ENCODE measurements around the gene ANK3.

Gene ANK3

DNA sequence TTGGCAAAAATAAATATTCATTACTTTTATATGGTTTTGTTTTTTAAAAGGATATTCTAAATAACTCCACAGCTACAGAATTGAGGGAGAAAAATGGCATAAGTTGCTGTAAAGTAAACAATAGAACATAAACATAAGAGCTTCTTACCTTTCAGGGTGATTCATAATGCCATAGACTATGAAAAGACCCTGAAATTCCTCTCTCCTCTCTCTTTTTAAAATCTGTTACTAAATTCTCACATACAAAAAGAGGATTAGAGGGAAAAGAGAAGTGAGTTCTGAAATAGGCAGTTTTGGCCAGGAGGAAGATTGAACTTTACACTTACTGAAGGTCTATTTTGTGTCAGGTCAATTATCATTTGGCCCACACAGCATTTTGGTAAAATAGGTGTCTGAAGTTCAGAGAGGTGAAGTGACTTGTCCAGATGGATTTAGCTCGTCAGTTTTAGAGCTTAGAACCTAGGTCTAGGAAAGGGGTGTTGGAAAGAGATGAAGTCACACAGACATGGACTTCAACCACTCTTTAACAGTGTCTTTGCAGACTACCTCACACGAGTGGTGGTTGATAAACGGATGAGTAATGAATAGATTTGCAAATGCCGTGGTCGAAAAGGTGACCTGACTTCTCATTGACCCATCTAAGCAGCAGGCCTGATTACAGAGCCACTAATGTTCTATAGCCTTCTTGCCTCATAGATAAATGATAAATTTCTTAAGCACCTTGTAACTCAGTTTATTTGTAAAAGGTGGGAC lies 292.7 kb downstream of the ANK3 start:
- H3K27me3 Mint-ChIP-seq (ENCODE audit: low read depth): peaks cover 5% of the 10 kb centered on the region
- TF ChIP-seq, protein P1, sequence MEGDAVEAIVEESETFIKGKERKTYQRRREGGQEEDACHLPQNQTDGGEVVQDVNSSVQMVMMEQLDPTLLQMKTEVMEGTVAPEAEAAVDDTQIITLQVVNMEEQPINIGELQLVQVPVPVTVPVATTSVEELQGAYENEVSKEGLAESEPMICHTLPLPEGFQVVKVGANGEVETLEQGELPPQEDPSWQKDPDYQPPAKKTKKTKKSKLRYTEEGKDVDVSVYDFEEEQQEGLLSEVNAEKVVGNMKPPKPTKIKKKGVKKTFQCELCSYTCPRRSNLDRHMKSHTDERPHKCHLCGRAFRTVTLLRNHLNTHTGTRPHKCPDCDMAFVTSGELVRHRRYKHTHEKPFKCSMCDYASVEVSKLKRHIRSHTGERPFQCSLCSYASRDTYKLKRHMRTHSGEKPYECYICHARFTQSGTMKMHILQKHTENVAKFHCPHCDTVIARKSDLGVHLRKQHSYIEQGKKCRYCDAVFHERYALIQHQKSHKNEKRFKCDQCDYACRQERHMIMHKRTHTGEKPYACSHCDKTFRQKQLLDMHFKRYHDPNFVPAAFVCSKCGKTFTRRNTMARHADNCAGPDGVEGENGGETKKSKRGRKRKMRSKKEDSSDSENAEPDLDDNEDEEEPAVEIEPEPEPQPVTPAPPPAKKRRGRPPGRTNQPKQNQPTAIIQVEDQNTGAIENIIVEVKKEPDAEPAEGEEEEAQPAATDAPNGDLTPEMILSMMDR (IDR thresholded peaks at IDR 0.05; ENCODE audit: unreplicated experiment in 3 of 3): no peak
- no peaks in the 10 kb centered on the region for H3K4me1 Mint-ChIP-seq
- H3K27ac Mint-ChIP-seq: no peak overlapping the region
- H3K4me3 Mint-ChIP-seq: no peak overlapping the region
- H3K36me3 Mint-ChIP-seq (ENCODE audit: low read depth): peaks cover 19% of the 10 kb centered on the region
- H3K9me3 Mint-ChIP-seq: no peaks in the 10 kb centered on the region

DNA sequence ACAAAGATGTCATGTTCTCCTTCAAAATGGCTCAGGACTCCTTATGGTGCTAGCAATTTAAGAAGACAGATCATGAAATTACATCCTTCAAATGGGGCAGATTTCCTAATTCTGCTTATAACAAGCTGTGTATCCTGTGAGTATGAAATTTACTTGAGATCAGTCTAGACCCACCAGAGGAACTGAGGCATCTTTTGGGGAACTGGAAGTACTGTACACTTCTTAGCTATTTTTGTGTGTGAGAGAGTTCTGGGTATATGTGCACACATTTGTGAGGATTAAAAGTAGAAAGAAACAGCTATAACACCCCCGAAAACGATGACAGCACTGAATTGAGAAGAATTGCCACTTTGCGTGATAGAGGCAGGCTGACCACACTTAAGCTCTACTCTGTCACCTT lies 296.4 kb downstream of the ANK3 start:
- no peaks in the 10 kb centered on the region for H3K9me3 Mint-ChIP-seq

DNA sequence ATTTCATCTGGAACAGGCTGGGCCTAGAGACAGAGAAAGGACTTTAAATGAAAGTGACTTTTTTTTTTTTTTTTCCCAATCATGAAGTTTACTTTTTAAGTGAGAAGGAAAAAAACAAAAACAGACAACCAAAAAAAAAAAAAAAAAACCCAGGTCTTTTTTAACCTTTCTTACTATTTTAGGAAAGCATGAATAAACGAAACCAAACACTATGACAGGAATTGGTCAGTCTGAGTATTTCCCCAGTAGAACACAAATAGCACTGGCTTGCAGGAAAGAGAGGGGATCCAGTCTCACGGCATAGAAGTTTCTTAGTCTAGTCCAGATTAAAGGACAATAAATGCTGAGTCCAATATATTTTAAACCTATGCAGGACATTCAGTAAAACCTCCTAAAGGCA lies 302.8 kb downstream of the ANK3 start:
- Mint-ChIP-seq H3K27ac (no peak overlapping the region), H3K9me3 (no peaks in the 10 kb centered on the region), H3K27me3 (ENCODE audit: low read depth) (no peaks in the 10 kb centered on the region), H3K4me1 (no peaks in the 10 kb centered on the region), H3K4me3 (no peak overlapping the region), H3K36me3 (ENCODE audit: low read depth) (peaks cover 53% of the 10 kb centered on the region)
- TF ChIP-seq, protein P1 (IDR thresholded peaks at IDR 0.05; ENCODE audit: unreplicated experiment in 3 of 3): no peak

More for the DNA sequence above, 296.4 kb downstream of the ANK3 start:
- Mint-ChIP-seq H3K36me3 (ENCODE audit: low read depth) (peaks cover 28% of the 10 kb centered on the region), H3K4me3 (no peak overlapping the region), H3K27ac (no peak overlapping the region), H3K27me3 (ENCODE audit: low read depth) (no peaks in the 10 kb centered on the region), H3K4me1 (no peaks in the 10 kb centered on the region)
- TF ChIP-seq, protein P1 (IDR thresholded peaks at IDR 0.05; ENCODE audit: unreplicated experiment in 3 of 3): no peak

DNA sequence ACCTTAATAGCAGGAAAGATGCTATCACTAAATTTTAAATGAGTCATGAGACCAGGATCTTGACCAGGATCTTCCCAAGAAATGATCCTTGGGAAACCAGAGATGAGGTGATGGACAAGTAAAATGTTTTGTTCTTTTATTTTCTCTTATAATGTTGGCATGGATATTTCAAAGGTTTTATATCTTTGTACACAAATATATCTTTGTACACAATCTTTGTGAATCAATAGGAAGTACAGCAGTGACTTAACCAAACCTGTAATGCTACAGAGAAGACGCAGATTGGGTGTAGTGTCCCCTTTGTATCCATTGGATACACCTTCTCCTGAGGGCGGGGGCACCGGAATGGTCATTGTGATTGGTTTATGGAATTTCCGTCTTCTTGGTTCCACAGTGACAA lies 303.3 kb downstream of the ANK3 start:
- H3K27me3 Mint-ChIP-seq (ENCODE audit: low read depth): no peaks in the 10 kb centered on the region
- H3K4me1 Mint-ChIP-seq: no peaks in the 10 kb centered on the region
- H3K9me3 Mint-ChIP-seq: no peaks in the 10 kb centered on the region
- no peak overlapping the region for H3K4me3 Mint-ChIP-seq
- peaks cover 55% of the 10 kb centered on the region for H3K36me3 Mint-ChIP-seq (ENCODE audit: low read depth)
- no peak overlapping the region for H3K27ac Mint-ChIP-seq
- TF ChIP-seq, protein P1 (IDR thresholded peaks at IDR 0.05; ENCODE audit: unreplicated experiment in 3 of 3): no peak

DNA sequence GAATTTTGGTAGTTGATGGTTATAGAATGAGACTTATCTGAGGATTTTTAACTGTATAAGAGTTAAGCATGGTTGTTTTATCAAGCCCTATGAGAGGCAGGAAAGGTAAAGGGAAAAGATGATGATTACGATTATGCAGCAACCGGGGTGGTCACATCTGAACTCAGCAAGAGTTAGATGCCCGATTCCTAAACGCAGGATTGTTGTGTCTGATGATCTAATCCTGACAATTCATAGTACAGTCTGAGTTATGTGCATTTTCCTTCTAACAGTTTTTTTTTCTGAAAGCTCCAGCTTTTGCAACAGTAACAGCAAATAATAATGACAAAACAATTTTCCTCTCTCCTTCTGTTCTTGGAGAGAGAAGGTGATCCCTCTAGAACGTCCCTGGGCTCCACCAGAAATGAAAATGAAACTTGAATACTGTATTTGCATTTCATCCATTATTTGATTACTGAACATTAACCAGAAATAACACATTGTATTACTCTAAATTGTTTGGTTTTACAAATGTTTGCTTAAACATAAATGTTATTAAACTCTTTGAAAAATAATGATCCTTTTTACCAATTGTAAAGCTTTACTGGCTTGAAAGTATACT lies 306.8 kb downstream of the ANK3 start:
- H3K4me1 Mint-ChIP-seq: no peaks in the 10 kb centered on the region
- no peaks in the 10 kb centered on the region for H3K9me3 Mint-ChIP-seq
- no peak overlapping the region for H3K4me3 Mint-ChIP-seq
- no peaks in the 10 kb centered on the region for H3K27me3 Mint-ChIP-seq (ENCODE audit: low read depth)
- H3K36me3 Mint-ChIP-seq (ENCODE audit: low read depth): peaks cover 66% of the 10 kb centered on the region
- TF ChIP-seq, protein P1 (IDR thresholded peaks at IDR 0.05; ENCODE audit: unreplicated experiment in 3 of 3): no peak
- no peak overlapping the region for H3K27ac Mint-ChIP-seq

DNA sequence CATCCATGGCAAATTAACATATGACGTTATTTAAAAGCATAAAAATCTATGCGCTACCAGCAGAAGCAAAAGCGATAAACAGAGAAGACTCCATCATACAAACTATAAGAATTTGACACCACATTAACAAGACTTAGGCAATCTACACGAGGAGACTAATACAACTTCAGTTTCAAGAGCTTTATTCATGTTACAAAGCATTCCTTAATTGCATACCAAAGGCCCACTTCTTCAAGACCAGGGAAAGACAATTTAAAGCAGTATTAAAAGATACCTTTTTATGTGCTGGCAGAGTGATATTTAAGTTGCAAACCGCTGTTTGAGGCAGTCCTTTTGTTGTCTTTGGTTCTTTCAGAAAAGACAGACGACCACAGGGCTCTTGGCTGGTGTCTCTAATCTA lies 307.3 kb downstream of the ANK3 start:
- no peaks in the 10 kb centered on the region for H3K4me1 Mint-ChIP-seq
- no peak overlapping the region for H3K4me3 Mint-ChIP-seq
- TF ChIP-seq, protein P1 (IDR thresholded peaks at IDR 0.05; ENCODE audit: unreplicated experiment in 3 of 3): no peak
- no peaks in the 10 kb centered on the region for H3K9me3 Mint-ChIP-seq
- peaks cover 71% of the 10 kb centered on the region for H3K36me3 Mint-ChIP-seq (ENCODE audit: low read depth)
- H3K27me3 Mint-ChIP-seq (ENCODE audit: low read depth): no peaks in the 10 kb centered on the region
- no peak overlapping the region for H3K27ac Mint-ChIP-seq

All from nephron (organoid).